GM18873 (cell line): ENCODE results near the gene ELOB.

ENCODE experiments used
- ATAC-seq: cut with Tn5 transposase; IDR thresholded peaks from one replicate; pipeline ENCODE4 v1.9.1; 2021; ENCODE audit warnings: mild to moderate bottlenecking, moderate library complexity, moderate number of reproducible peaks; ENCODE audit not compliant: unreplicated experiment, low FRiP score

ELOB gene

GRCh38 chr16:2784358-2785100 is 7.4 kb upstream of the ELOB start:
- no peak for ATAC-seq

DNA sequence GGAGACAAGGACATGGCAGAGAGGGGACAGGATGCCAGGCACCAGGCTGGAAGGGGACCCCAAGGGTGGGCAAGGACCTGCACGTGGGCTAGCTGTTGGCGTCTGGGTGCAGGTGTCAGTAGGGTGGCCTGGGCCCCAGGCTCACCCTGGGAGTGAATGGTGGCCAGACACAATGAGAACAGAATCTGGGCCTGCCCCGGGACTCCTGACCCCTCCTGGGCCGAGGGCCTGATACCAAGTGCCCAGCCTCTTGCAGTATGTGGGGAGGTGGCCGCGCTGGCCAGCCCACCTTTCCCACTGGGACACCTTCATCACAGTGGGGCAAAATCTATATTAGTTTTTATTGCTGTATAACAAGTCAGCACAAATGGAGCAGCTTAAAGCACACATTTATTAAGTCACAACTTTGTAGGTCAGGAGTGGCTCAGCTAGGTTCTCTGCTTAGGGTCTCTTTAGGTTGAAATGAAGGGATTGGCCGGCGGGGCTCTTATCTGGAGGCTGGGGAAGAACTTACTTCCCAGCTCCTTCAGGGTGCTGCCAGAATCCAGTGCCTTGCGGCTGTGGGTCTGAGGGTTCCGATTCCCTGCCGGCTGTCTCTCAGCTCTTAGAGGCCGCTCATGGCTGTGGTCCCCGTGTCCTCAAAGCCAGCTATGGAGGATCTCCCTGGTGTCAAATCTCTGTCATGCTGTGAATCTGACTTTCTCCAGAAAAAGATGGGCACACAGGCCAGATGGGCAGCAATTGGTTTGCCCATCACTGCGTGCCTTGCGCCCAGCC is 6.7 kb upstream of the ELOB start:
- ATAC-seq = no peak

DNA sequence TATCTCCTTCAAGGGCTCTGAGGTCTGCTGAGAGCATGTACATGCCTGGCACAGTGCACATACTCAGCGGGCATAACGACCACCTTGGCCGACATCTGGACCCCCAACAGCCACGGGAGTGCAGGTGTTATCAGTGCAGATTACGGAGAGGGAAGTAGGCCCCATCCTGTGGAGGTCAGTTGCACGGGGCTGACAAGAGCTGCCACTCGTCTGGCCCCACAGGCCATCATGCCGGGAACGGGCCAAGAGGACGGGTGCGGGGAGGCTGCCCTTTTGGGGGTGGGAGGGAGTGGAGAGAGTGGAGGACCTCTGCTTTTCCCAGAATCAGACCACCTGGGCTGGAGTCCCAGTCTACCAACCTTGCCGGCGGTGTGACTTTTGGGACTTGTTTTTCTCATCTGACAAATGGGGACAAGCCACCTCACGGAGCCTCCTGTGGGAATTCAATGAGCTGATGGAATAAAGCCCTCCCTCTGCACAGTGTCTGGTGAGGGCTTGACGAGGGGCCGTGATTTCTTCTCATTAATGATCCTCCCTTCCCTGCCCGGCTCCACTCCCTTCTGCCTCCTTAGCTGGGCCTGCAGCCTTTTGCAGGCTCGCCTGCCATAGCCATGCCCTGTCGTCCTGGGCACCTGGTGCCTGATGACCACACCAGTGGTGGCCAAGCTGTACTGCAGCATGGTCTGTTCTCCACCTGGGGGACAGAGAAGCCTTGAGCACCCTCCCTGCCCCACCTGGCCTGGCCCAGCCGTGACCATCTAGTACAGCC is 5.7 kb upstream of the ELOB start:
- ATAC-seq = no peak

DNA sequence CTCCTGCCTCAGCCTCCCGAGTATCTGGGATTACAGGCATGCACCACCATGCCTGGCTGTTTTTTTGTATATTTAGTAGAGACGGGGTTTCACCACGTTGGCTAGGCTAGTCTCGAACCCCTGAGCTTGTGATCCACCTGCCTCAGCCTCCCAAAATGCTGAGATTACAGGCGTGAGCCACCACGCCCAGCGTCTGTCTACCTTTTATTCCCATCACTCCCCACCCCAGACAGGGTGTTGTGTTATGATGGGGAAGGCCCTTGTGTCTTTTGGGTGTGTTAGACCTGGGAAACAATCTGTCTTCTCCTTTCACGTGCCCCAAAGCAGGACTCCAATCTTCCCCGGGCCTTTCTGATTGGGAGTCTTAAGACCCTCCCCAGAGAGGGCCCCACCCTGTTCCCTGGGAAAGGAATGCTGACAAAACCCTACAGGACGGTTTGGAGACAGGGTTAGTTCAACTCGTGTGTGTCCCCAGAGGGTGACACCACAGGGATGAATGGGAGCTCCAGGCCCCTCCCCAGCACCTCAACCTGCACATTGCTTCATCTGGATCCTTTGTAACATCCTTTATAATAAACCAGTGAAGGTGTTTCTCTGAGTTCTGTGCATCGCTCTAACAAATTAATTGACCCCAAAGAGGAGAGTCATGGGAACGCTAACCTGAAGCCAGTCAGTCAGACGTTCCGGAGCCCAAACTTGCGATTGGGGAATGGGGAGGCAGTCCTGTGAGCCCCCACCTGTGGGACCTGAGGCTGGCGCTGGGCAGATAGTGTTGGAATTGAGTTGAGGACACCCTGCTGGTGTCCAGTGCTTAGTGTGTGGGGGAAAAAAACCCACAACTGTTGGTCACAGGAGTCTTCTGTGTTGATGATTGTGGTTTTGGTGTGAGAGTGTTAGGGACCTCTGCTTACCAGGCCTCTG is 3.2 kb upstream of the ELOB start:
- ATAC-seq = no peak

DNA sequence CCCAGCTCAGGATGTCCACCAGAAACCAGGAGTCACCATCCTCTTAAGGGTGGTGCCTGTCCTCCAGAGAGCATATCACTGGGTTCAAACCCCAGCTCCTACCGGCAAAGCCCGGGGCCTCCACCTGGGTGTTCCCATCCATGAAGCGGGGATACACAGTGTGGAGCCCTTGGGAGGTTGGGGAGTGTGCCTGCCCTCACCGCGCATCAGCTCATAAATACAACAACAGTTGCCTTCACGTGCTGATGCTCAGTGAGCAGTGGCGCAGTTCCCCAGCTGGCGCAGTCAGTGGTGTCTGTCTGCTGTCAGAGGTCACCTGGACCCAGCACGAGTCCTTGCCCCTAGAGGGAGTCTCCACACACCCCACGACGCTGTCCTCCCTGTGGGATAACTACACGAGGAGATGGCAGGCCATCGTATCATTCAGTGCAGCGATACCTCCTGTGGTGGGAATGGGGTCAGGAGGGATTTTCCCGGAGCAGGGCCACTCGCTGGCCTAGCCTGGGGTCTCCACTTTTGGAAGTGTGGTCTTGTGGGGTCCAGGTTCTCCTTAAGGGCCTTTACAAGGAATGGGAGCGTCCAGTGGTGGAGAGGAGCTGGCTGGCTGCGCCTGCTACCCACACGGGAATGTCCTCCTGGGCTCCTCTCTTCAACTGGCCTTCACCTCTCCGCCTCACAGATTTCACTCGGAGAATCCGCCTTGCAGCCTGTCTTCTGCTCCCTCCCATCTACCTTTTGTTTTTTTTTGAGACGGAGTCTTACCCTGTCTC is 2.3 kb upstream of the ELOB start:
- no peak for ATAC-seq

DNA sequence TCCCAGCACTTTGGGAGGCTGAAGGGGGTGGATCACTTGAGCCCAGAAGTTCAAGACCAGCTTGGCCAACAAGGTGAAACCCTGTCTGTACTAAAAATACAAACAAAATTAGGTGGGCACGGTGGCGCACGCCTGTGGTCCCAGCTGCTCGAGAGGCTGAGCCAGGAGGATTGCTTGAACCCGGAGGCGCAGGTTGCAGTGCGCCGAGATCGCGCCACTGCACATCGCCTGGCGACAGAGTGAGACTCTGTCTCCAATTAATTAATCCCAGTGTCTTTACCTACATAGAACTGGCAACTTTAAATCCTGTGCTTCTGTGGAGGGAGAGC is 1.5 kb upstream of the ELOB start:
- ATAC-seq = no peak

DNA sequence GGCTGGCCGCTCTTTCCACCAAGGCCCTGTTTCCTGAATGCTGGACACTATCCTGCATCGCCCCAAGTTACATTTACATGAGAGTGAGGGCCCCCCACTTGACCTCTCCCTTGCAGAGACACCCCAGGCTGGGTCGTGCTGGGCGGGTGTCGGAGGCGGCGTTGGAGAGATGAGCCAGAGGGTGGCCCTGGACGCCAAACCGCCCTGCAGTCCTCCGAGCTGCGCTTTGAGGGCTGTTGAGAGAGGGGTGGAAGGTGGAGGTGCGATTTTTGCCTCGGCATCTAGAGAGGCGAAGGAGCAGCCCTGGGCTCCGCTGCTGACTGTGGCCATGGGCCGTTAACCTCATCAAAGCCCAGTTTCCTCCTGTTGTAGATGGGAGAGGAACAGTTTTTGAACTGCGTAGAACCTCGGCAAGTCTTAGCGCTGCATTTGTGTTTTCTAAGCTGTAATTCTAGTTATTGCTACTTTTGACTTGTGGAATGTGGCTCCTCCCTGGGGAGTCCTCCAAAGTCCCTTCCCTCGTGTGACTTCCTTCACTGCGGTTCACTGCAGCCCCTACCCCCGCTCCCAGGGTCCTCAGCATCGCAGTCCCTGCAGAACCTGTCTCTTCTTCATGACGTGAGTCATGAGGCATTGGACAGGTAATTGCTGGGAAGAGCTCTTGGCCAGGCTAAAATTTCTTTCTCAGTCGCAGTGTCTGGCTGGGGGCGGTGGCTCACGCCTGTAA is 986 bp upstream of the ELOB start:
- peak; percentile 14 for ATAC-seq

DNA sequence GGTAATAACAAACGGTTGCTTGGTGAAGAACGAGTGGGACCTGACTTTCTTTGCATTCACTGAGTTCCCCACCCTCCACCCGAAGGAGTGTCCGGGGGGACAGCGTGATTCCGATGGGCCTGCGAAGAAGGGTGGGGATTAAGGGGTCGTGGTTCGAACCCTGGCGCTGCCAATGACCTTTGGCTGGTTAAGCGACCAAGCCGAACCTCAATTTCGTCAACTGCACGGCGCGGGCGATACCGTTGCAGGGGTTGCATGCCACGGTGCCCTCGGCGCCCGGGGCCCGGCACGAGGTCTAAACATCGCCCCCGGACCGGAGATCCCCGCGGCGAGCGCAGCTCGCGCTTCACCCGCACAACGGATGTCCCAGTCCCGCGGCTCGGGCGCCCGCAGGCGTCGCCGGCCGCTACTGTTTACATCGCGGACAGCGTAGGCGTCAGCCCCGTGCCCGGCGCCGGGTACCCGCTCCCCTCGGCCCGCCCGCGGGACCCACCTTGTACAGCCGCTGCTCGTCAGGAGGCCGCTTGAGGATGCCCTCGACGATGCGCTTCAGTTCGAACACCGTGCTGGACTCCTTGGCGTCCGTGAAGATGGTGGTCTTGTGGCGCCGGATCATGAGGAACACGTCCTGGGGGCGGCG is 460 bp downstream of the ELOB start:
- ATAC-seq = peak; percentile 5

- no peak for ATAC-seq
These were observed 1.1 kb downstream of the ELOB start for GRCh38 chr16:2775765-2776499.

DNA sequence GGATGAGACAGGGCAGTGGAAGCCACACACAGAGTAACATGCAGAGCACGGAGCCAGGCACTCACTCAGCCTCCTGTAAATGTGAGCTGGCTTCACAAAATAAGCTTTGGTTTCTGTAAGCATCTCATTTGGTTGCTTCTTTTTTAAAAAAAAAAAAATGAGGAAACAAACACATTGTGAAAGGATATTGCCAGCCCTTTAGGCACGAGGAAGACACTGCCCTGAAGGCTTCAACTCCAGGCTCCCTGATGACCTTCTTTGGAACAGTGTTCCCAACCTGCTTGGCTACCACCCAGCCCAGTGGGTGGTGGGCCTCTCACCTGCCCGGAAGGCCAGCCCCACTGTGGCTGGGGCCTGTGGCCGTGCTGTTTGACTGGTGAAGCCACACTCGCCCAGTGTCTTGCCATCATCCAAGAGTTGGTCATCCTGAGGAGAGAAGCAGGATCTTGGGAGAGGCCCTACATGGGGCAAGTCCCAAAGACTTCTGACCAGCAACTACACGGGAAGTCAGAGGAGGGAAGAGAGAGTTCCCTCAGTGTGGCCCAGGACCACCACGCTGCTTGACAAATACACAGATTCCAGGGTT is 1.9 kb downstream of the ELOB start:
- no peak for ATAC-seq

DNA sequence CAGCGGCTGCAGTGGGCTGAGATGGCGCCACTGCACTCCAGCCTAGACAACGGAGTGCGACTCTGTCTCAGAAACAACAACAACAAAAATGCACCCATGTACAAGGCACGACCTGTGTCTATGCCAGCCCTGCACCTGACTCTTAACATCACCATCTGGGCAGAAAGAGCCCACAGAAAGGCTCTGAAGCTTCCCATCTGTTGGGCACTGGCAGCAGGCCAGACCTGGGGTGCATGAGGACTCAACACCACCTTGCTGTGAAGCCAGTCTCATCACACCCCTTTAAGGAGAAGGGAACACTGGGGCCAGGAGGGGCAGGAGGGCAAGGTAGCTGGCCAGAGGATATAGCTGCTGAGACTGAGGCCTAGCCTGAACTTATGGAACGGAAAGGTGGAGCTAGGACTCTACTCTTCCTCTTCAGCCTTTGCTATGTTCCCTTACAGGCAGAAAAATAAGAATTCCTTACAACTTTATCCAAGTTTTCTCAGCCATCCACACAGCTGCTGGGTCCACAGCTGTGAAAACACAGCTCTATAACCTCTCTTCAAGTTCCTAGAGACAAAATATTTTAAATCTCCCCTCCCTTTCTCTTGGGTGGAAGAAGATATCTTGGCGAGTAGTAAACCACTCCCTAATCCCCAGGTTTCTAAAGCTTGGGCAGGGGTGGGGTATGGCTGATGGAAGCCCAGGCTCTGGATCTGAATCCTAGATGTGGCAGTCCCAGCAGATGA is 2.8 kb downstream of the ELOB start:
- ATAC-seq = no peak

GRCh38 chr16:2773188-2773968 is 3.7 kb downstream of the ELOB start:
- no peak for ATAC-seq

GRCh38 chr16:2771496-2772402 is 5.3 kb downstream of the ELOB start:
- ATAC-seq = no peak

DNA sequence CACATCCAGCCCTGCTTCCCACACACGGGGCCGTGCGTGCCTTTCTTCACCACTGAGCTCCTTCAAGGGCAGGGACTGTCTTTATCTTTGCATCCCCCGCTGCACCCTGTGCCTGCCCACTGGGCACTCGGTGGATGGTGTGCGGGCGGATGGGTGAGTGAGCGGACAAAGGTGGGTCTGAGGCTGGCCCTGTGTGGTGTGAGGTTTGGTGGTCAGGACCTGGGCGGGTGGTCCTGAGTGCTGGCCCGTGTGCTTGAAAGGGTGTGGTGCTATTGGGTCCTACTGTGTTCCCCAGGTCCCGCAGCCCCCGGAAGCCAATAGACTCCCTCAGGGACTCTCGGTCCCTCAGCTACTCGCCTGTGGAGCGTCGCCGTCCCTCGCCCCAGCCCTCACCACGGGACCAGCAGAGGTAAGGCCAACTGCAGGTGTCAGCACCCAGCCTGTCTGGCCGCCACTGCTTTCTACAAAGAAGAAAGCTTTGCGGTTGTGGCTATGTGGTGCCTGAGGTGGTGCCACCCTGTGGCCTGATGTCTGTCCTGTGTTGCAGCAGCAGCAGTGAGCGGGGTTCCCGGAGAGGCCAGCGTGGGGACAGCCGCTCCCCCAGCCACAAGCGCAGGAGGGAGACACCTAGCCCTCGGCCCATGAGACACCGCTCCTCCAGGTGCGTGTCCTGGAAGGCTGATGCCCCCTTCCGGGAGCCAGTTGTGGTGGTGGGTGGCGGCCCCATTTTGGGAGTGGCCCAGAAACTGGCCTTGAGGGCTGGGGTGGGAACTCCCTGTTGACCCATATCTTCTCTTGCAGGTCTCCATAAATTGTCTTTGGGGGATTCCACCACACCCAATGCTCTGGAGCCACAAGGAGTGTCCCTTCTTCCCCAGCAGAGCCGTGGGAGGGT is 6.8 kb downstream of the ELOB start:
- no peak for ATAC-seq
